Peyer's patch (tissue), 4 donors: ENCODE results near the gene CACNA2D4. TPM values are rescaled to one million over a fixed set of nuclear protein-coding genes. Genes with fewer than 3 reads are reported as not detected.

Experiments
- DNase-seq, 3 donors: peaks; one replicate each; pipeline ENCODE4 v3.0.0-alpha.2; 2017 to 2019
- H3K27ac ChIP-seq, 4 donors: fragments of 200-600 bp; sonication (generic); one replicate each; pipeline ENCODE4 v1.5.1; 2016 to 2019
- H3K27me3 ChIP-seq, 2 donors: fragments of 200-600 bp; sonication (generic); one replicate each; pipeline ENCODE4 v1.5.1; 2019
- H3K36me3 ChIP-seq, 3 donors: fragments of 200-600 bp; sonication (generic); one replicate each; pipeline ENCODE4 v1.5.1; 2016 to 2019
- H3K4me1 ChIP-seq, 4 donors: fragments of 200-600 bp; sonication (generic); one replicate each; pipeline ENCODE4 v1.5.1; 2016 to 2019
- H3K4me3 ChIP-seq, 4 donors: fragments of 200-600 bp; sonication (generic); 1 replicate in 3 of 4; 2 replicates in 1 of 4; pipeline ENCODE4 v1.5.1; 2016 to 2019; ENCODE audit warnings: mild to moderate bottlenecking in 1 of 4
- H3K9me3 ChIP-seq, 4 donors: fragments of 200-600 bp; sonication (generic); one replicate each; pipeline ENCODE4 v1.5.1; 2016 to 2019; ENCODE audit warnings: mild to moderate bottlenecking in 1 of 4
- CTCF ChIP-seq, 6 experiments: fragments of 450-650 bp in 4 of 6; fragments of 200-600 bp in 2 of 6; sonication (generic) in 1 of 6; IDR thresholded peaks; one replicate each; pipeline ENCODE4 v1.5.1; 2017 to 2019; ENCODE audit warnings: antibody characterized with exemption in 6 of 6, mild to moderate bottlenecking in 3 of 6, moderate library complexity in 1 of 6
- POLR2A ChIP-seq, 2 donors: fragments of 450-650 bp; IDR thresholded peaks; one replicate each; pipeline ENCODE4 v1.5.1; 2017; ENCODE audit warnings: antibody characterized with exemption in 2 of 2, mild to moderate bottlenecking in 2 of 2, moderate library complexity in 2 of 2
- total RNA-seq, 4 donors: library from RNA; depleted of rRNA; stranded (reverse); fragments of >200 nt; gene quantifications; one replicate each; pipeline ENCODE4 v1.1.0, GENCODE V29; 2016

The CACNA2D4 gene
- total RNA-seq, 4 donors from 2014 or later, result 9.5 to 19.3 (median 12.3) TPM

DNA sequence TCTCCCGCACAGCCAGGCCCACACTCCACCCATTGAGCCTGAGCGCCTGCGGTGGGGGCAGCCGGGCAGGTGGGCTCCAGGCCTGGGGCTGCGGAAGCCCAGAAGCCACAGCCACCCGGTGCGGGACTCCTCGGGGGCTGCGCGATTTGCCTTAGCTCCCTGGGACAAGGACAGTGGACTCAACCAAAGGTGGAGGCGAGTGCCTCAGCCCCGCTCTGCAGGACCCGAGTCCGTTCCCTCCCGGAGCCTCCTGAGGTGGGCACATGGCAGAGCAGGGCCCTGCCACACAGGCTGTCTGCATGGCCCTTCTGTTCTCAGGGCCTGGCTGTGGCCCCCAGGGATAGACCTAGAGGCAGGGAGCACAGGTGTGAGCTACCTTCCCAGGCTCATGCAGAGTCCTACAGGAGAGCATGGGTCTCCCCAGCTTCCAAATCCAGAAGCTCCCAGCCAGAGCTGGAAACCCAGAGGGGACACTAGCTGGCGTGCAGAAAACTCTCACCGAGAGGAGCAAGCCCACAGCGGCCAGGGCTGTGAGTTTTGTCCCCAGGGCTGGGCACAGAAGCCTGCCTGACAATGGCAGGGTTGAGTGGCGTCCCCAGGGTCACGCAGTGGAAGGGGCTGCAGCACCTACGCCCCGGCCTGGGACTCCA, 120.3 kb downstream of the CACNA2D4 start:
- no peak for TF ChIP-seq POLR2A (IDR thresholded peaks at IDR 0.05)
- no peak for TF ChIP-seq CTCF (IDR thresholded peaks at IDR 0.05)
- peak; percentile 16 to 54 (median 44) for DNase-seq
- Histone ChIP-seq H3K27ac (peak overlapping the region in 3 of 4 donors; percentile 85 to 94 (median 92)), H3K27me3 (no peaks in the 10 kb centered on the region), H3K4me1 (peaks cover 0 to 17% (median 6%) of the 10 kb centered on the region in 4 donors), H3K4me3 (no peak overlapping the region), H3K9me3 (no peaks in the 10 kb centered on the region), H3K36me3 (no peaks in the 10 kb centered on the region)

DNA sequence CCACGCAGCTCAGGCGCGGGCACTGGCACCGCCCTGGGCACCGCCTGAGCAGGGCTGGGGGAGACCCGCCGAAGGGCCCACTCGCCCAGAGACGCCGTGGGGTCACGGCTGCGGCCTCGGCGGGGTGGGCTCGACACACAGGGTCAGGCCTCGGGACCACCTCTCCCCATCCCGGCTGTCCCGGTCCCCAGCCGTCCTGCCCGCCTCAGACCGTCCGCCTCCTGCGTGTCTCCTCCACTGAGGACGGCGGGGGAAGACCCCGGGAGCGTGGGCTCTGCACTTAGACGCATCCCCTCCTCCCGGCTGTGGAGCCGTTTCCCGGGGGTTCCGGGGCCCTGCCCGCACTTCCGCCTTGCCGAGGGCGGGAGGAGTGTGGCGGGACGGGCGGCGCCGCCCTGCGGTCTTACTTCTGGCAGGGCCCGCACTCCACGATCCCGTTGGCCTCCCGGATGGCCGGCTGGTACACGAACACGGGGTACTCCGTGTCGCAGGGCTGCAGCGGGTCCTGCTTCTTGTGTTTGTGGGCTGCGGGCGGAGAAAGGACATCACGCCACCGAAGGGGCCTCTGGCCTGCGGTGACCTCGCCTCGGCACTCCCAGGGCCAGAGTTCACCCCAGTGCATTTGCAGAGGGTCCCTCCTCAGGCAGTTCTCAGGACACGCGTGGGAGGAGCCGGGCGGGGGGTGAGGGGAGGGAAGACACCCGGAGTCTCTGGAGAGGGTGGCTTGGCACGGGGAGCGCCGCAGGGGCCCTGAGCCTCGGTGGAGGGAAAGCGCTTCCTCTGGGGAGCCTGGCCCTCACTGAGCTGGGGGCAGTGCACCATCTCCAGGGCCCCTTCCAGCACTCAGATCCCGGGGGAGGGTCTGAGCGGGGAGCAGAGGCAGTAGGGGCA, 121.2 kb downstream of the CACNA2D4 start:
- Histone ChIP-seq H3K27me3 (no peaks in the 10 kb centered on the region), H3K4me1 (peaks cover 0 to 17% (median 6%) of the 10 kb centered on the region in 4 donors), H3K36me3 (no peaks in the 10 kb centered on the region), H3K27ac (peak overlapping the region; percentile 85 to 94 (median 93)), H3K4me3 (peak overlapping the region; percentile 62 to 83 (median 81)), H3K9me3 (no peaks in the 10 kb centered on the region)
- TF ChIP-seq POLR2A (IDR thresholded peaks at IDR 0.05) (peak; percentile 56 to 62), CTCF (IDR thresholded peaks at IDR 0.05) (no peak)
- DNase-seq, result peak; percentile 66 to 84 (median 83)

- Histone ChIP-seq H3K4me1 (peaks cover 0 to 17% (median 6%) of the 10 kb centered on the region in 4 donors), H3K9me3 (no peaks in the 10 kb centered on the region), H3K27ac (peak overlapping the region; percentile 85 to 94 (median 93)), H3K4me3 (peak overlapping the region; percentile 62 to 83 (median 81)), H3K27me3 (no peaks in the 10 kb centered on the region), H3K36me3 (no peaks in the 10 kb centered on the region)
- TF ChIP-seq POLR2A (IDR thresholded peaks at IDR 0.05), result no peak
- no peak for TF ChIP-seq CTCF (IDR thresholded peaks at IDR 0.05)
- DNase-seq, result peak; percentile 57 to 81 (median 77)
These were observed 121.9 kb downstream of the CACNA2D4 start for GRCh38 chr12:1796515-1797010.

DNA sequence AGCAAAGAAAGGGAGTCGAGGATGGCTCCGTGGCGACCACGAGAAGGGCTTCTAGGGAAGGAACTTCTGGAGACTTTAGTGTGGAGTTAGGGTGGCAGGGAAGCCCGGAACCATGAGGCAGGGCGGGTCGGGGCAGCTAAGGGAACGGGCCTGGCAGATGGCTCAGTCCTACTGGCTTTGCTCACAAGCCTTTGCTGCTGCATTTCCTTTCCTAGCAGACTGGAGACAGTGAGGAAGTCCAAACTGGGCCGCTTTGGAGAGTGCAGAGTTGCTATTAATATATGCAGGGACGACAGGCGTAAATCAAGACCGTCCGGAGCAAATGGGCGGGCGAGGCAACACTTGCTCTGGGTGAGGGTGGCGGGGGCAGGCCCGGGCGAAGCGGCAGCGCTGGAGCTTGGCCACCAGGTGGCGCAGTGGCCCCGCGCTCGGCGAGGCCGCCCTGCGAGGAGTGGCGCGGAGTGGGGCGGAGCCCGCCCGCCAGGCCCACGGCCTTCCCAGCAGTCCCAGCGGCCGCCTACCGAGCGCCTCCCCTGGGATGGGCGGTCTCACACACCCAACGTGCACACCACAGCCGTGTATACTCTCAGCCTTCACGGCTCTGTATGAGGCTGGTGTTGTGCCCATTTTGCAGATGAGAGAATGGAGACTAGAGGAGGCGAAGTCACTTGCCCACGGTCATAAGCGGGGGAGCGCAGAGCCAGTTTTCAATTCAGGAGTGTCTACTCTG, 122.5 kb downstream of the CACNA2D4 start:
- no peaks in the 10 kb centered on the region for H3K27me3 ChIP-seq
- H3K36me3 ChIP-seq, result no peaks in the 10 kb centered on the region
- no peaks in the 10 kb centered on the region for H3K9me3 ChIP-seq
- TF ChIP-seq POLR2A (IDR thresholded peaks at IDR 0.05) (peak; percentile 85 to 90), CTCF (IDR thresholded peaks at IDR 0.05) (peak; percentile 98 to 100 (median 100))
- H3K4me3 ChIP-seq, result peak overlapping the region; percentile 62 to 83 (median 81)
- peak; percentile 92 to 97 (median 96) for DNase-seq
- peak overlapping the region; percentile 85 to 94 (median 93) for H3K27ac ChIP-seq
- peaks cover 0 to 17% (median 11%) of the 10 kb centered on the region in 4 donors for H3K4me1 ChIP-seq

DNA sequence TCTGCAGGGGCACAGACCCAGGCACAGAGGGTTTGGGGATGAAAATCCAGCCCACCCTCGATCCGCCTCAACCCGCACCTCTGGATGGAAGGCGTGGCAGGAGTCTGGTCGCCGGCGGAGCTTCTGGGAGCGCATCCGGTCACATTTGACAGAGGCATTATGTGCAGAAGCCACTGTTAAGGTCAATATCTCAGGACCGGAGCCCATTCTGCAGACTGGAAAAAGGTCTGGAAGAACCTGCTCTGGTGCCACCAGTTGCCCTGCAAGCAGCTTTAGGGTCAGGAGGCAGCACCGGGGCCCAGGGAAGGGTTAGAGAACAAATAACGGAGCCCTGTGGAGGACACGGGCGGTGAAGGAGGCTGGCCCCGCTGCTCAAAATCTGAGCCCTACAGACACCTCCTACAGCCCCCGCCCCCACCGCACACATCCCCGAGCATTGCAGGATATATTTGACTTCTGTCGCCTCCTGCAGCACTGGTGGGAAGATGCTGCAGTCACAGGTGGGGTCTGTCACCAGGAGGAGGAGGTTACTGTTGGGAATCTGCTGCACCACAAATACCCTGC, 123.1 kb downstream of the CACNA2D4 start:
- Histone ChIP-seq H3K4me3 (peak overlapping the region in 2 of 4 donors; percentile 62 to 81), H3K9me3 (no peaks in the 10 kb centered on the region), H3K27me3 (no peaks in the 10 kb centered on the region), H3K4me1 (peaks cover 0 to 17% (median 11%) of the 10 kb centered on the region in 4 donors), H3K27ac (peak overlapping the region in 3 of 4 donors; percentile 40 to 94 (median 92)), H3K36me3 (no peaks in the 10 kb centered on the region)
- DNase-seq, result peak in 1 of 3 donors; percentile 47
- TF ChIP-seq CTCF (IDR thresholded peaks at IDR 0.05), result no peak
- no peak for TF ChIP-seq POLR2A (IDR thresholded peaks at IDR 0.05)
